ENCODE results near the gene LILRB2.
A peak's percentile ranks its signal among the peaks of the same experiment; 100 is the strongest.
"Not testable (repeated sequence)": the region's sequence is repeated elsewhere in the genome, so short reads cannot be mapped to it uniquely, and the experiment has no call there.

LILRB2 gene

DNA sequence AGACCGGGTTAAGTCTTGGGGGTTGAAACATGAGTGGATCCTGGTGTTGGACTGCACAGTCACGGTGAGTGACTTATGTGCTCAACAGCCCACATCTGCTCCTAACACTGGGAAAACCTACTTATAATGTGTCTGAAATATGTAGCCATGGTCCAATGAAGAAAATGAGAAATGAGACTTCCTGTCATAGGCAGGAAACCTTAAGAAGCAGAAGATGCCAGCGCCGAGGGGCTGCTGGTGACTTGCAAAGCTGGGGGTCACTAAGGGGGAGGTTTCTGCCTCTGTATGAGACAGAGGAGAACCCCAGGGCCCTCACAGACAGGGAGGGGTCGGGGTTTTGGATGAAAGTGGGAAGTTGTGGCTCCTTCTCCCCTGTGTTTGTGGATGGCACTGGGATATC is 8.7 kb downstream of the LILRB2 start:
- DNase-seq (ENCODE audit: low spot score), result not testable (repeated sequence)

DNA sequence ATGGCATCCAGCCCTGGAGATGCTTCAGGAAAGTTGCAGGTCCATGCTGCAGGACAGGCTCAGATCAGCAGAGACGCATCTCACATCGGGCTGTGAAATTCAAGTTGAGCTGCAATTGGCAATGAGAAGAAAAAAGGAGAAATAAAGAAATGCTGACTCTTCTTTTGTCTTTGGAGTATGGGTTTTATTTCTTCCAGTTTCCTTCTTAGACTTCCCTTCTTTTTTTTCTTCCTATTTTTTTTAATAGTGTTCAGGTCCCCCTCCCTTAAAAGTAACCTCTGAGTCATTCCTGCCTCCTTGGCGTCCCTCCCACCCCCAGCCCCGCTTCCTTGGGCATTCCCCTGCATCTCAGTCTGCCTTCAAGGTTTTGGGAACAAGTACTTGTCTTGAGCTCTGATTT is 9.3 kb downstream of the LILRB2 start:
- not testable (repeated sequence) for DNase-seq (ENCODE audit: low spot score)

DNA sequence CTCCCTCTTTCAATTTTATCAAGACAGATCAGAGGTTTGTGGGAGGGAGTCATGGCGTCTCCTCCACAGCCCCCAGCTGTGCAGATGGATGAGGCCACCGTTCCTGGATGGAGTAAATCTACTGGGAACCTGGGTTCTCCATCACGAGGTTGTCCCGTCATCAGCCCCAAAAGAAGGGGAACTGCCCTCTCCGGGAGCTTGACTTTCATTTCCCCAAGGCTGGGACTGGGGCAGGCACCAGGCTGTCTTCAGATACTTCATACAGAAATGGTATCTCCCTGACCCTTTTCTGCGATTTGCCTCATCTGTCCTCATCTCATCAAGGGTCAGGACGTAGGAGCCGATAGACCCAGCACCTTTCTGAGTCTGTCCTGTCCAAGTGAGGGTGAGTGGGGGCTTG is 9.8 kb downstream of the LILRB2 start:
- no peak for DNase-seq (ENCODE audit: low spot score)

DNA sequence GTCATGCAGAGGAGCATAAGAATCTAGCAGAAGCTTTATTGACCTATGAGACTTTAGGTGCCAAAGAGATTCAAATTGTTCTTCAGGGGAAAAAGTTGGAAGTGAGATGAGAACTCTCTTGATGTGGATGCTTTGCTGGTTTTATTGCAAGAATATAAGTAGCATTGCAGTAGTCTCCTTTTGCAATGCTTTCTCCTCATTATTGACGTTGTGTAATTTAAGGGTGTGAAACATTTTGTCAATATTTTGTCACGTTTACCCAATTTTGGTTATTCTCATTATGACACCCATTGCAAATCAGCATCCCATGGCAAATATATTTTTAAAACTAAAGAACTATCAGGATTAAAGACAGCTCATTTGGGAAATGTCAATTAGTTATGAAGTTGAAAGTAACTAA is 12.0 kb downstream of the LILRB2 start:
- DNase-seq (ENCODE audit: low spot score), result no peak

DNA sequence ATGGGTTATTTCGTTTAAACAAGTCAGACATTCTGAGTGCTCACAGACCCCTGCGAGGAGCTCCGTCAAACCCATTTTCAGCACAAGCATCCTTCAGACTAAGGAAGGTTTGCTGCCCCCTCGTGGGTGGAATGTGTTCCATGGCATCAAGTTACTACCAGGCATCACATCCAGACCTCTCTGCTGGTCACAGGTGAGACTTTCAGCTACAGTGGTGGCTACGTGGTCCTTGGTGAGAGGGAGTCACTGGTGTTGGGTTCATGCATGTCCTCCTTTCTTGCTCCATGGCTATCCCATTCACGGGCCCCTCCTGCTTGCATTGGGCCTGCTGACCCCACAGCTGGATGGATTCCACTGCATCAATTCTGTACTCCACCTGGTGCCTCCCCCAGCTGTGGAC is 14.8 kb downstream of the LILRB2 start:
- DNase-seq (ENCODE audit: low spot score), result peak; percentile 49

DNA sequence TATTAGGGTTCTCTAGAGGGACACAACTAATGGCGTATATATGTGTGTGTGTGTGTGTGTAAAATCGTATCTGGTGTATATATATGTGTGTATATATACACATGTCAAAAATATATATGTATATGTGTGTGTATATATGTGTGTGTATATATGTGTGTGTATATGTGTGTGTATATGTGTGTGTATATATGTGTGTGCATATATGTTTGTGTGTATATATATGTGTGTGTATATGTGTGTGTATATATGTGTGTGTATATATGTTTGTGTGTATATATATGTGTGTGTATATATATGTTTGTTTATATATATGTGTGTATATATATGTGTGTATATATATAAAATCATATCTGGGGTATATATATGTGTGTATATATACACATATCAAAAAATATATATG is 18.4 kb downstream of the LILRB2 start:
- DNase-seq (ENCODE audit: low spot score), result no peak

DNA sequence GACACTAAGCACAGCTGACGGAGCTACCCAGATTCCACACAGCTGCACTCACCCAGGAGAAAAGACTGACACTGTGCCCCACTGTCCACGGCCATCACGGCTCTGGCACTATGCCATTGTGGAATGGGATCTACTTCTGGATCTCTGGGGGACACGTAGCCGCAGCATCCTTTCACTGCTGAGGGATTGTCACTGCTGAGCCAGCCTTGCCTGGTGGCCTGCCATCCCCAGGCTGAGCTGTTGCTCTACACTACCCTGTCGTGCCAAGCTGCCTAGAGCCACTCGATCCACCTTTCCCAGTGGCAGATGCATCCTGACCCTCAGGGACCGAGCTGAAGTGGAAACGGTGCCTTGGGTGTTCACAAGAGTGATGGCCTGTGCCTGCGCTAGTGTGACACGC is 18.8 kb downstream of the LILRB2 start:
- no peak for DNase-seq (ENCODE audit: low spot score)

DNA sequence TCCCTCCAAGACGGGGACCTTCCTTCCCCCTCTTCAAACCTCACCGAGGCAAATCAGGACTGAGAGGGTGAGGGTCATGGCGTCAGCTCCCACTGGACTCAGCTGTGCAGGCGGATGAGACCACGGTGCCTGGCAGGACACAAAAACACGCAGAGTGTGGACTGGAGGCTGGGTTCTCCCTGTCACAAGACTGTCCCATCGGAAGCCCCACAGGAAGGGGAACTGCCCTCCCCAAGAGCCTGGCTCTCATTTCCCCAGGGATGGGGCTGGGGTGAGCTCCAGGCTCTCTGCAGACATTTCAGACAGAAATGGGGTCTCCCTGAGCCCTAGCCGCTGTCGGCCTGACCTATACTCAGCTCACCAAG is 23.8 kb downstream of the LILRB2 start, which contains the start of gene LILRB5:
Gene LILRB5 (minus strand): TSS at position 158 of the 365 bp plus-strand sequence. CDS start 80 bp downstream, at position 78.
- DNase-seq (ENCODE audit: low spot score), result no peak

DNA sequence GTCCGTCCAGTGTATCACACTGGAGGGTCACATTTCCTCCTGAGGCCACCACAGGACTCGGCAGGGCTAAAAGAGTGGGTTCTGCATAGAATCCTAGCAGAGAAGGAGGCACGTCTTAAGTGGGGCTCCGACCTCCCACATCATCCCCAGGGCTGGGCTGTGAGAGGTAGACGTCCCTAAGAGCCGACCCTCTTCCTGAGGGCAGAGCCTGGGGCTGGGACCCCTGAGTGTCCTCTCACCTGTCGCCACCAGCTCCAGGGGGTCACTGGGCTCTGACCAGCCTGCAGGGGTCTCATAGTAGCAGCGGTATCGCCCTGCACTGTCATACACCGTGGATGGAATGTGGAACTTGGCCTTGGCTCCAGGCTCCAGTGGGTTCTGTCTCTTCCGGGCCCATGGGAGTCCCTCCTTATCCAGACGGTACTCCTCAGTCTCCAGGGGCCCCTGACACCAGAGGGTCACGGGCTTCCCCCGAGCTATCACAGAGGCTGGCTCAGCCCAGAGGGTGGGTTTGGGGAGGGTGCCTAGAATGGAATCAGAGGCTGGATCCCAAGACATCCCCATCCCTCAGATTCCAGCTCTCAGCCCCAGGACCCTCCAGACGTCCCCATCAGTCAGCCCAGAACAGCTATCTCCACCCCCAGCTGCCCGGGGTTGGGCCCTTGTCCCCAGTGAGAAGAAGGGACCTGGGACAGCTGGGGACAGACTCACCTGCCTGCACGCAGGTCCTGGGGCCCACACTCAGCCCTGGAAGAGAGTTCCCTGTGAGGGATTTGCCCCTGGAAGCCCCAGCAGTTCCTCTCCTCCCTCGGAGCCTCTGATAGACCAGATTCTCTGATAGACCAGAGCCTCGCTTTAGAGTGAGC is 24.4 kb downstream of the LILRB2 start:
- DNase-seq (ENCODE audit: low spot score), result no peak

DNA sequence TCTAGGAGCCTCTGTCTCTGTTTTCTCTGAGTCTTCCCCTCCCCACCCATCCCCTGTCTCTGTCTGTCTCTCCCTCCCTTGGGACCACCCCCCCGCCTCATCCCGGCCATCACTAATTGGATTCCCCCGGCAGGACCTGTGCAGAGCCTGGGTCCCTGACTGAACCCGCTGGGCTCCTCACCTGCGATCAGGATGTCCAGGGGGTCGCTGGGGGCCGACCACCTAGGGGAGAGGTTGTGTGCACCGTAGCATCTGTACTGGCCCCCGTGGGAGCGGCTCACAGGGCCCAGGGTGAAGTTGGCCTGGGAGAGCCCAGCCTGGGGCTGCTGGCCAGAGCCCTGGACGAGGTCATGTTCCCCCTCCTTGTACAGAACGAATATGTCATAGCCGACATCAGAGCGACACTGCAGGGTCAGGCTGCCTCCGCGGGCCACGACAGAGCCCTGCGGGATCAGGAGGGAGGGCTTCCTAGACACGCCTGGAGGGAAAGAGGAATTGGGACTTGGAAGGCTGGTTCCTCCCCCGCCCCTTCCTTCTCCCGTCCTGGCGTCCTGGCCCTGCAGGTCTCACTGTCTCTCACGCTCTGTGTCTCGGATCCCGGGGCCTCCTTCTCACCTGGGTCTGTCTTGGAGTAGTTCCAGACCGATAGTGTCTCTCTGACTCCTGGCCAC is 25.7 kb downstream of the LILRB2 start:
- DNase-seq (ENCODE audit: low spot score), result no peak

DNA sequence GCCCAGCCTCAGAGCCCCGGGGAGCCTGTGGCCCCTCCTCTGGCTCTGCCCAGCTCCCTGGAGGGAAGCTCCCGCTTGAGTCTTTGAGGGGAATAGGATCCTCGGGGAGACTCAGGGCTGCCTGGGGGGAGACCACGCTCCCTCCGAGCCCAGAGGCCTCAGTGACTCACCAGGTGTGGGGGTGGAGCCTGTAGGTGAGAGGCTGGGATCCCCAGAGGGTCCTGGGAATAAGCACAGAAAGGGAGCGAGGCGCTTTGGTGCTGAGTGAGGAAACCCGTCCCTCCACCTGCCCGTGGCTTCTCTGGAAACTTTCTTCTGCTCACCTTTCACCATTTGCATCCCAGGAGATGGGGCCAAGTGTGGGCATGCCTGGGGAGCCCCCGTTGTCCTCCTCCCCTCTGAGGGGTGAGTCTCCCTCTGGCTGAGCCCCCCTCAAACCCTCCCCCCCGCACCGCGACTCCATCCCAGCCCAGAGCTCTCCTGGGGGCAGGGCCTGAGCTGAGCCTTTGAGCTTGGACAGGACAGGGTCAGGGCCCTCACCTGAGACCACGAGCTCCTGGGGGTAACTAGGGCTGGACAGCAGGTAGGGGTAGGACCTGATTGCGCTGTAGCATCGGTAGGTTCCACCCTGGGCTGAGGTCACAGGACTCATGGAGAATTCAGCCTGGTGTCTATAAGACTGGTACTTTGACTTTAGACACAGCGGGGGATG is 26.6 kb downstream of the LILRB2 start:
- no peak for DNase-seq (ENCODE audit: low spot score)

DNA sequence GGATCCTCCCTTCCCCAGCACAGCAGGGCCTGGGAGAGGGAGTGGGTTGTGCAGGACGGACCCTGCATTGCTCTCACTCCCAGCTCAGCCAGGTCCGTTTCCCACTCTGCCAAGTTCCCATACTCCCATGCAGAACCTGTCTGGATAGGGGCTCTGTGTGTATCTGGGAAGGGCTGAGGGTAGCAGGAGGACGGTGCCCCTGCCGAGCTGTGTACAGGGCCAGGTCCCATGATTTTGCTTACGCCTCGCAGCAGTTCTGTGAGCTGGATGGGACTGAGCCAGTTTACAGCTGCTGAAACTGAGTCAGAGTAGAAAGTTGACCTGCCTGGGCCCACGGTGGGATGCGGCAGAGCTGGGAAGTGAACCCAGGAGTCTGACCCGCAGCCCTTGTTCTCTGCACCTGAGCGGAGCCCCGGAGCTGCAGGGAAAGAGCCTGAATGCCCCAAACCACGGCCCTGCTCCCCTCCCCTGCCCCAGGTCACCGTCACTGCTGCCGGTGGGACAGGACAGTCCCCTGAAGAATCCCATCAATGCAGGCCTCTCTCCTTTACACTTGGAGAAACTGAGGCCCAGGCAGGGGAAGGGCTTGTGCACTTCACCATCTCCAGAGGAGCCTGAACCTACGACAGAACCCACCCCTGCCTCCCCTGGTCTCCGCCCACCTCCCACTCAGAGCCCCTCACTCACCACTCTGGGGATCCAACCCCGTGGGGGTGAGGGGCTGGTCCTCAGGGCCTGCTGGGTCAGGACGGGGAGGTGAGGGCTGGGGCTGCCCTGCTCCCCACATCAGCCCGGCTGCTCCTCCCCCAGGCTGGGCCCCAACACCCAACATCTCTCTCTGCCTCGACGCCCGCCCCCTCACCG is 27.3 kb downstream of the LILRB2 start:
- DNase-seq (ENCODE audit: low spot score), result no peak

DNA sequence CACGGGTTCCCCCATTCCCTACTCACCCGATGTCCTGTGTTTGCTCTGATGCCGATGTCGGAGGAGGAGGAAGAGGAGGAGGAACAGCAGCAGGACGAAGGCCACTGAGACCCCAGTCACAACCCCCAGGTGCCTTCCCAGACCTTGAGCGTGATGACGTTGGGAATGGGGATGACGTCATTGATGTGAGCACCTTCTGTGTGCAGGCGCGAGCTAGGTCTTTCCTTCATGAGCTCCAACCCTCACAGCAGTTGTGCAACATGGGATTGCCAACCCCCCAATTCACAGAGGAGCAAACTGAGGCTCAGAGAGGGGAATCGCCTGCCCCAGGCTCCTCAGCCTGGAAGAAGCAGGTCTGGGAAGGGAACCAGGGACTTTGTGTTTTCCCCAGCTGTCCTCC is 28.1 kb downstream of the LILRB2 start:
- DNase-seq (ENCODE audit: low spot score), result no peak

DNA sequence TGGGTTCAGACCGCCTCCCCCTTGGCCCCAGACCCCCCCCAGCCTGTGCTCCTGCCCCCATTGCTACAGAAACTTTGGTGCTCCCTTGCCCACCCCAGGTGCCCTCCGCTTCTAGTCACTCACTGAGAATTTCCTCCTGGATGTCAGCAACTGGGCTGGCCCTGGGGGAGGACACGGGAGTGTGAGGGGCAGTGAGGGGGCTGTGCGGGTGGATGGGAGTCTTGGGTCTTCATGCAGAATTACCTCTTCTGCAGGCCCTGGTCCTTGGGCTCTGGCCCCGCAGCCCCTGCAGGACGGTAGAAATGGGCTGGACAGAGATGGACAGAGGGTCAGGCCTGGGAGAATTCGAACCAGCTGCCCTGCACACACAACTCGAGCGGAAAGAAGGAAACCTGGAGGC is 28.7 kb downstream of the LILRB2 start:
- no peak for DNase-seq (ENCODE audit: low spot score)

DNA sequence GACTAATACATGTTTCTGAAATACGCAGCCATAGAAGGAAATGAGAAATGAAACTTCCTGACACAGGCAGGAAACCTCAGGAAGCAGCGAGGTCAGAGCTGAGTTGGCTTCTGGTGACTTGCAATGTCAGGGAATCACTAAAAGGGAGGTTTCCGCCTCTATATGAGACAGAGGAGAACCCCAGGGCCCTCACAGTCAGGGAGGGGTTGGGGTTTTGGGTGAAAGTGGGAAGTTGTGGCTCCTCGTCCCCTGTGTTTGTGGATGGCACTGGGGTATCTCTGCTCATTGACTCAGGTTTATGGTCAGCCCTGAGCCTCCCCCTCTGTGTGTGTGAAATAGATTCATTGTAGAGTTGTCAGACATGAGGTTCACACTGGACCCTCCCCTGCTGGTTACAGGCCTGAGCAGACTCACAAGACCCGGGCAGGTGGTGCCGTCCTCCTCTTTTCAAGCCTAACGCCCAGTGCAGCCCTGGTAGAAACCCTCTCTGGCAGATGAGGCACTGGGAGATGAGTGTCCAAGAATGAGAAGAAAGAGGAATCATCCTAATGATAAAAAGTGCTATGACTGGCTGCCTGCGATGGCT is 32.8 kb downstream of the LILRB2 start:
- DNase-seq (ENCODE audit: low spot score), result peak; percentile 18

DNA sequence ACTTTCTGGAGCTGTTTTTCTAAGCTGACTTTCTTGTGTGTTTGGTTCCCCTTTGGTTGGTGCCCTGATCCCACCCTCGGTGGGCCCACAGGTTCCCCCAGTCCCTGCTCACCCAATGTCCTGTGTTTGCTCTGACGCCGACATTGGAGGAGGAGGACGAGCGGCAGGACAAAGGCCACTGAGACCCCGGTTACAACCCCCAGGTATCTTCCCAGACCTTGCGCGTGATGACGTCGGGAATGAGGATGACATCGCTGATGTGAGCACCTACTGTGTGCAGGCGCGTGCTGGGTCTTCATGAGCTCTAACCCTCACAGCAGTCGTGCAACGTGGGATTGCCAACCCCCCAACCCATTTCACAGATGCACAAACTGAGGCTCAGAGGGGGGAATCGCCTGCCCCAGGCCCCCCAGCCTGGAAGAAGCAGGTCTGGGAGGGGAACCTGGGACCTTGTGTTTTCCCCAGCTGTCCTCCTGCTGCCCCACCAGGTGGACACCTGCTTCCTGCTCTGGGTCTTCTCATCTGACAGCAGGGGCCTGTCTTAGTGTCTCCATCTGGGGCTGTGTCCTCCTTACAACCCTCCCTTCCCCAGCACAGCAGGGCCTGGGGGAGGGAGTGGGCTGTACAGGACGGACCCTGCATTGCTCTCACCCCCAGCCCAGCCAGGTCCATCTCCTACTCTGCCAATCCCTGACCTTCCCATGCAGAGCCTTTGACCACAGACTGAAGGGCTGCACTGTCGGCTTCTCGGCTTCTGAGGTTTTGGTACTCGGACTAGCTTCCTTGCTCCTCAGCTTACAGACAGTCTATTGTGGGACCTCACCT is 33.6 kb downstream of the LILRB2 start:
- no peak for DNase-seq (ENCODE audit: low spot score)

DNA sequence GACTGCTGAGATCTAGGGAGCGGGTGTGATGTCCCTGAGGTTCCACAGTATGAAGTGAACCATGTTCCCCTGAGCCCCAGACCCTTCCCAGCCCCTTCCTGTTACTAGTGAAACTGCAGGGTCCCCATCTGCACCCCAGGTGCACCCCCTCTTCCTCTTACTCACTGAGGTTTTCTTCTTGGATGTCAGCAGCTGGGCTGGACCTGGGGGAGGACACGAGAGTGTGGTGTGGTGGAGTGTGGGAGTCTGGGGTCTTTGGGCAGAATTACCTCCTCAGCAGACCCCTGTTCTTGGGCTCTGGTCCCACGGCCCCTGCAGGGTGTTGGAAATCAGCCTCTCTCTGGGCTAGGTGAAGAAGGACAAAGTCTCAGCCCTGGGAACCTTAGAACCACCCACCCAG is 35.0 kb downstream of the LILRB2 start:
- DNase-seq (ENCODE audit: low spot score), result no peak

DNA sequence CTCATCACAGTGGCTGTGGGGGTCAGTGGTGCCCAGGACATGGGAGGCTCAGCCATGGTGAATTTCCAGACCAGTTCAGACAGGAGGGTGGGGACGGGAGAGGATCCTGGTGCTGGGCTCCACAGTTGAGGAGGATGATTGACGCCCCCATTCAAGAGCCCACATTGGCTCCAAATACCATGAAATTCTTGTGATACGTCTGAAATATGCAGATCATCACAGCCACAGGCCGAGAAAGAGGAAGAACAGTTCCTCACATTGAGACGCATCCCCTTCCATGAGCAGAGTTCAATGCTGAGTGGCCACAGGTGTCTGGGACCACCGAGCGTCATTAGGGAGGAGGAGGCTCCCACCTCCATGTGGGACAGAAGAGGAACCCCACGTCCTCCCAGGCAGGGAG is 37.1 kb downstream of the LILRB2 start:
- DNase-seq (ENCODE audit: low spot score), result not testable (repeated sequence)

DNA sequence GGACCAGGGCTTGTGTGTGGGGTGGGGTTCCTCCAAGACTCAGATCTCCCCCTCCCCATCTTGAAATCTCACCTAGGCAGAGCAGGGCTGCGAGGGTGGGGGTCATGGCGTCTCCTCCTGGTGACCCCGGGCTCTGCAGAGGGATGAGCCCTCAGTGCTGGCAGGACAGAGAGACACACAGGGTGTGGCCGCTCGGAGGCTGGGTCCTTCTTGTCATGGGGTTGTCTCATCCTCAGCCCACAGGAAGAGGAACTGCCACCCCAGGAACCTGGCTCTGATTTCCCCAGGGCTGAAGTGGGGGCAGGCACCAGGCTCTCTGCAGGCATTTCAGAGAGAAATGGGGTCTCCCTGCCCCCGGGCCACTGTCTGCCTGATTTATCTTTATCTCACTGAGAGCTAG is 38.3 kb downstream of the LILRB2 start, which contains the start of gene LILRA6:
Gene LILRA6 (minus strand): TSS at position 145 of the 400 bp plus-strand sequence.
- DNase-seq (ENCODE audit: low spot score), result not testable (repeated sequence)

DNA sequence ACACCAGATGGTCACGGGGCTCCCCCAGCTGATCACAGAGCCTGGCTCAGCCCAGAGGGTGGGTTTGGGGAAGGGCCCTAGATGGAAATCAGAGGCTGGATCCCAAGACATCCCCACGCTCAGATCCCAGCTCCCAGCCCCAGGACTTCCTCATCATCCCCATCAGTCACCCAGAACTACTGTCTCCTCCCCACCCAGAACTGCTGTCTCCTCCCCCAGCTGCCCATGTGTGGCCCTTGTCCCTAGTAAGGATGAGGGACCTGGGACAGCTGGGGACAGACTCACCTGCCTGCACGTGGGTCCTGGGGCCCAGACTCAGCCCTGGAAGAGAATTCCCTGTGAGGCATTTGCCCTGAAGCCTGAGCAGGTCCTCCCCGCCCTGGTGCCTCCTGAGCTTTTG is 38.7 kb downstream of the LILRB2 start:
- DNase-seq (ENCODE audit: low spot score), result not testable (repeated sequence)

Measured in CD4-positive, alpha-beta T cell treated with Interleukin-6 at 100 ng/mL for 8 hours (primary cell).